Osteoblast (primary cell): Measurements from ENCODE around the gene KIF3C. TPM values are rescaled to one million over a fixed set of nuclear protein-coding genes. Genes with fewer than 3 reads are reported as not detected.
A peak's percentile ranks its signal among the peaks of the same experiment; 100 is the strongest.

ENCODE experiments used
- DNase-seq: peaks from one replicate; pipeline ENCODE4 v3.0.0; 2011; ENCODE audit warnings: low spot score, mixed read lengths; ENCODE audit not compliant: insufficient read length; ENCODE audit errors: missing footprints
- H2AFZ ChIP-seq: 2 replicates; pipeline ENCODE4 v1.6.0; 2011; ENCODE audit warnings: mild to moderate bottlenecking, low read length
- H3K27ac ChIP-seq: 2 replicates; pipeline ENCODE4 v1.5.1; 2011; ENCODE audit warnings: mild to moderate bottlenecking, low read depth, low read length, moderate library complexity
- H3K27me3 ChIP-seq: 2 replicates; pipeline ENCODE4 v1.6.0; 2012; ENCODE audit warnings: mild to moderate bottlenecking, control low read depth, inconsistent platforms, low read length, moderate library complexity; ENCODE audit not compliant: insufficient read depth
- H3K36me3 ChIP-seq: 2 replicates; pipeline ENCODE4 v1.5.1; 2011; ENCODE audit warnings: mild to moderate bottlenecking, low read length, control low read depth, moderate library complexity; ENCODE audit not compliant: insufficient read depth
- H3K4me1 ChIP-seq: 2 replicates; pipeline ENCODE4 v1.5.1; 2011; ENCODE audit warnings: mild to moderate bottlenecking, low read length, control low read depth, moderate library complexity; ENCODE audit not compliant: insufficient read depth
- H3K4me2 ChIP-seq: 2 replicates; pipeline ENCODE4 v1.6.0; 2011; ENCODE audit warnings: mild to moderate bottlenecking, low read length; ENCODE audit not compliant: insufficient read depth
- H3K4me3 ChIP-seq: fragments of 200-600 bp; sonication (generic); 3 replicates; pipeline ENCODE4 v1.5.1; 2012; ENCODE audit warnings: mild to moderate bottlenecking, low read length, inconsistent platforms; ENCODE audit not compliant: insufficient read depth
- H3K79me2 ChIP-seq: 2 replicates; pipeline ENCODE4 v1.6.0; 2012; ENCODE audit warnings: mild to moderate bottlenecking, low read length, control low read depth, inconsistent platforms; ENCODE audit not compliant: insufficient read depth
- H3K9me3 ChIP-seq: 2 replicates; pipeline ENCODE4 v1.5.1; 2011; ENCODE audit warnings: low read depth, low read length, control low read depth
- H4K20me1 ChIP-seq: 2 replicates; pipeline ENCODE4 v1.6.0; 2012; ENCODE audit warnings: mild to moderate bottlenecking, low read length, control low read depth; ENCODE audit not compliant: insufficient read depth
- total RNA-seq: library from RNA; depleted of rRNA; stranded (reverse); fragments of >200 nt; gene quantifications from 2 replicates; pipeline ENCODE4 v1.2.3, GENCODE V29; 2012
- TF ChIP-seq, protein P1 (sequence below): IDR thresholded peaks from 2 replicates; pipeline ENCODE4 v1.5.1; 2011; ENCODE audit warnings: mild to moderate bottlenecking, low read depth, low read length, moderate library complexity; ENCODE audit errors: extremely low read depth

The KIF3C gene
- total RNA-seq, 1 donor: 17.0 TPM

DNA sequence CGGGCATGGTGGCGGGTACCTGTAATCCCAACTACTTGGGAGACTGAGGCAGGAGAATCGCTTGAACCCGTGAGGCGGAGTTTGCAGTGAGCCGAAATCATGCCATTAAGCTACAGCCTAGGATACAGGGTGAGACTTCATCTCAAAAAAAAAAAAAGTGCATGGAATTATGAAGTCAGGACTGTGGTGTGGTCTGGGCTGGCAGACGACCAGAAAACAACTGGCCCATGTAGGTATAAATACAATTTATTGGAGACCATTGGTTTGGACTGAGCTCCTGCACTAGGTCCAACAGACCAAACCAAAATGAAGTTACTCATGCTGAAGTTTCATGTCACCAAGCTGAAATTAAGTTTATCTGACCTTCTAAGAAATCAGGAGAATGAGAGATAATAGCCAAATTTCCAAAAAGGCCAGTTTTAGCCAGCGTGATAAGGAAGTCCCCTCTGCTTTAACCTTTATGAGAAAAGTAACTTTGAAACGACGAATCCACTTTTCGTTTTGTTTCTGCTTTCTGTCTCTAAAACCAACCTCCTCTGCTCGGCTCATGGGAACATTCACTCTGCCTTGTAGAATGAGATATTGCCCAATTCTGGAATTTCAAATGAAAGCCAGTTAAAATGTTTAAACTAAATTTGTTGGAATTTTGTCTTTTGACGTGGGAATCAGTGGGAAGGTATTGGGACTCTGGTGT lies 33.9 kb upstream of the KIF3C start:
- DNase-seq: no peak
- H3K4me2 ChIP-seq: peak overlapping the region; percentile 33
- TF ChIP-seq, protein P1, sequence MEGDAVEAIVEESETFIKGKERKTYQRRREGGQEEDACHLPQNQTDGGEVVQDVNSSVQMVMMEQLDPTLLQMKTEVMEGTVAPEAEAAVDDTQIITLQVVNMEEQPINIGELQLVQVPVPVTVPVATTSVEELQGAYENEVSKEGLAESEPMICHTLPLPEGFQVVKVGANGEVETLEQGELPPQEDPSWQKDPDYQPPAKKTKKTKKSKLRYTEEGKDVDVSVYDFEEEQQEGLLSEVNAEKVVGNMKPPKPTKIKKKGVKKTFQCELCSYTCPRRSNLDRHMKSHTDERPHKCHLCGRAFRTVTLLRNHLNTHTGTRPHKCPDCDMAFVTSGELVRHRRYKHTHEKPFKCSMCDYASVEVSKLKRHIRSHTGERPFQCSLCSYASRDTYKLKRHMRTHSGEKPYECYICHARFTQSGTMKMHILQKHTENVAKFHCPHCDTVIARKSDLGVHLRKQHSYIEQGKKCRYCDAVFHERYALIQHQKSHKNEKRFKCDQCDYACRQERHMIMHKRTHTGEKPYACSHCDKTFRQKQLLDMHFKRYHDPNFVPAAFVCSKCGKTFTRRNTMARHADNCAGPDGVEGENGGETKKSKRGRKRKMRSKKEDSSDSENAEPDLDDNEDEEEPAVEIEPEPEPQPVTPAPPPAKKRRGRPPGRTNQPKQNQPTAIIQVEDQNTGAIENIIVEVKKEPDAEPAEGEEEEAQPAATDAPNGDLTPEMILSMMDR: no peak
- peak overlapping the region; percentile 65 for H3K27ac ChIP-seq
- H3K4me1 ChIP-seq: peaks cover 28% of the 10 kb centered on the region
- no peaks in the 10 kb centered on the region for H3K36me3 ChIP-seq
- H3K79me2 ChIP-seq: no peaks in the 10 kb centered on the region
- no peak overlapping the region for H3K4me3 ChIP-seq
- H4K20me1 ChIP-seq: no peaks in the 10 kb centered on the region
- H3K9me3 ChIP-seq: no peaks in the 10 kb centered on the region
- peak overlapping the region; percentile 79 for H2AFZ ChIP-seq
- H3K27me3 ChIP-seq: no peaks in the 10 kb centered on the region

DNA sequence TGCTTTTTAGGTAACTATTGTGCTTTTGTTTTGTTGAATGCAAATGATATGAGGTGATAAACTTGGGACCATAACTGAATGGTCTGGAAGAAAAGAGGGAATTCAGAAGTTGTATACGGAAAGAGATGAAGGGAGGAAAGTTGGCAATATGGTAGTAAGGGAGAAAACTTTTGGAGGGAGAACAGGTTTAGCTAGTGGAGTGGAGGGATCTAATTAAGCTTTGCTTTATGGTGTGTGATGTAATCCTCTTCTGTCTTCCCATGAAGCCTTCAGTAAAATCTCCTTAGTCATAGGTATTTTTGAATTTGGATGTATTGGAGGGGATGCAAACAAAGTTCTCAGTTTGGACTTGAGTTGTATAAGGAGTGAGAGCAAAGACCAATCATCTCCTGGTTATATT lies 31.4 kb upstream of the KIF3C start:
- no peaks in the 10 kb centered on the region for H3K9me3 ChIP-seq
- DNase-seq: no peak
- H4K20me1 ChIP-seq: no peaks in the 10 kb centered on the region

GRCh38 chr2:26011990-26012856 lies 29.9 kb upstream of the KIF3C start:
- H4K20me1 ChIP-seq: no peaks in the 10 kb centered on the region
- H3K36me3 ChIP-seq: no peaks in the 10 kb centered on the region
- peak overlapping the region; percentile 9 for H3K4me2 ChIP-seq
- H3K4me1 ChIP-seq: peaks cover 23% of the 10 kb centered on the region
- H2AFZ ChIP-seq: peak overlapping the region; percentile 17
- H3K4me3 ChIP-seq: no peak overlapping the region
- peak; percentile 77 for DNase-seq
- H3K79me2 ChIP-seq: no peaks in the 10 kb centered on the region
- H3K9me3 ChIP-seq: no peaks in the 10 kb centered on the region
- H3K27ac ChIP-seq: peak overlapping the region; percentile 45
- H3K27me3 ChIP-seq: no peaks in the 10 kb centered on the region
- TF ChIP-seq, protein P1: no peak

More for the DNA sequence above, 31.4 kb upstream of the KIF3C start:
- H3K27ac ChIP-seq: no peak overlapping the region
- TF ChIP-seq, protein P1: no peak
- no peaks in the 10 kb centered on the region for H3K36me3 ChIP-seq
- no peak overlapping the region for H3K4me3 ChIP-seq
- no peaks in the 10 kb centered on the region for H3K27me3 ChIP-seq
- no peak overlapping the region for H2AFZ ChIP-seq
- H3K4me1 ChIP-seq: peaks cover 36% of the 10 kb centered on the region
- no peaks in the 10 kb centered on the region for H3K79me2 ChIP-seq
- no peak overlapping the region for H3K4me2 ChIP-seq

- Histone ChIP-seq H3K27ac (peak overlapping the region; percentile 45), H3K4me2 (peak overlapping the region; percentile 9), H3K9me3 (no peaks in the 10 kb centered on the region), H3K4me3 (no peak overlapping the region), H3K79me2 (no peaks in the 10 kb centered on the region), H2AFZ (peak overlapping the region; percentile 17), H3K27me3 (no peaks in the 10 kb centered on the region), H3K36me3 (no peaks in the 10 kb centered on the region), H3K4me1 (peaks cover 22% of the 10 kb centered on the region), H4K20me1 (no peaks in the 10 kb centered on the region)
- no peak for DNase-seq
- TF ChIP-seq, protein P1: no peak
These were observed 29.3 kb upstream of the KIF3C start for GRCh38 chr2:26011609-26011989.
